ENCODE results near the gene TRAPPC4.

DNA sequence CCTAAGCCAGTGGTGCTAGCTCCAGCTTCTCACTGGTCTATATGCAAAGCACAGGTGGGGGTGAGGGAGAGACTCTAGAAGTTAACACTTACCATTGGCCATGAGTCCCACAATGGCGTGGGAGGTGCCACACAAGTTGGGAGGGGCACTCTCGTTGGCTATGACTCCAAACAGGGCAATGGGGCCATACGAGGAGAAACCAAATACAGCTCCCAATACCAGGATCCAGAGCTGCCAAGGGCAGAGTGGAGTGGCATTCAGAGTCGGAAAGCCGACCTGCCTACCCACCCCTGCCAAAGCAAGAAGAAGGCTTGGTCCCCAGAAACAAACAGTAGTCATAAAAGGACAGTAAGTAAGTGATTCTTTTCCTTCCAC is 6.5 kb downstream of the TRAPPC4 start:
- TF ChIP-seq, protein P1, sequence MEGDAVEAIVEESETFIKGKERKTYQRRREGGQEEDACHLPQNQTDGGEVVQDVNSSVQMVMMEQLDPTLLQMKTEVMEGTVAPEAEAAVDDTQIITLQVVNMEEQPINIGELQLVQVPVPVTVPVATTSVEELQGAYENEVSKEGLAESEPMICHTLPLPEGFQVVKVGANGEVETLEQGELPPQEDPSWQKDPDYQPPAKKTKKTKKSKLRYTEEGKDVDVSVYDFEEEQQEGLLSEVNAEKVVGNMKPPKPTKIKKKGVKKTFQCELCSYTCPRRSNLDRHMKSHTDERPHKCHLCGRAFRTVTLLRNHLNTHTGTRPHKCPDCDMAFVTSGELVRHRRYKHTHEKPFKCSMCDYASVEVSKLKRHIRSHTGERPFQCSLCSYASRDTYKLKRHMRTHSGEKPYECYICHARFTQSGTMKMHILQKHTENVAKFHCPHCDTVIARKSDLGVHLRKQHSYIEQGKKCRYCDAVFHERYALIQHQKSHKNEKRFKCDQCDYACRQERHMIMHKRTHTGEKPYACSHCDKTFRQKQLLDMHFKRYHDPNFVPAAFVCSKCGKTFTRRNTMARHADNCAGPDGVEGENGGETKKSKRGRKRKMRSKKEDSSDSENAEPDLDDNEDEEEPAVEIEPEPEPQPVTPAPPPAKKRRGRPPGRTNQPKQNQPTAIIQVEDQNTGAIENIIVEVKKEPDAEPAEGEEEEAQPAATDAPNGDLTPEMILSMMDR (IDR thresholded peaks at IDR 0.05; ENCODE audit: low read depth, low read length): no peak
- TF ChIP-seq POLR2A (IDR thresholded peaks at IDR 0.05; ENCODE audit: extremely low read depth, insufficient read length): no peak
- TF ChIP-seq, protein P2, sequence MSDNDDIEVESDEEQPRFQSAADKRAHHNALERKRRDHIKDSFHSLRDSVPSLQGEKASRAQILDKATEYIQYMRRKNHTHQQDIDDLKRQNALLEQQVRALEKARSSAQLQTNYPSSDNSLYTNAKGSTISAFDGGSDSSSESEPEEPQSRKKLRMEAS (IDR thresholded peaks at IDR 0.05; ENCODE audit: low read depth, low read length): no peak
